HG03520 (cell line): ENCODE measurements around the gene HP1BP3.

ENCODE experiments used
- ATAC-seq: cut with Tn5 transposase; IDR thresholded peaks from one replicate; pipeline ENCODE4 v1.9.1; 2021; ENCODE audit warnings: mild to moderate bottlenecking, moderate library complexity; ENCODE audit not compliant: unreplicated experiment

The HP1BP3 gene

DNA sequence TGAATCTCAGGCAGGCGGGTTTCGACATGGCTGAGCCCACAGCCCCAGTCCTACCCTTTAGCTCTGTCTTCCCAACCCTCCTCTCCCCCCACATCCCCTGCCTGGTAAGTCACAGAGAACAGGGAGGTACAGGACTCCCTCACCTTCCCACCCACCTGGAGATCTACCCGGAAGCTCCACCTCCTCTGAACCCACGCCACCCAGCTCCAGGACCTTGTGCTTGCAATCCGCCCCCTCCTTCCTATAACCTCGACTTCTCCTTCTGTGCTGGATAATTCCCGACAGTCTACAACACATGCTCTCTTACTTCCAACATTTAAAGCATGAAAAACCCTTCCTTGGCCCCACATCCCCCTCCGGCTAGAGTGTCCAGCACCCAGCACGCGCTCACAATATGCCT is 91.6 kb downstream of the HP1BP3 start:
- ATAC-seq: no peak

DNA sequence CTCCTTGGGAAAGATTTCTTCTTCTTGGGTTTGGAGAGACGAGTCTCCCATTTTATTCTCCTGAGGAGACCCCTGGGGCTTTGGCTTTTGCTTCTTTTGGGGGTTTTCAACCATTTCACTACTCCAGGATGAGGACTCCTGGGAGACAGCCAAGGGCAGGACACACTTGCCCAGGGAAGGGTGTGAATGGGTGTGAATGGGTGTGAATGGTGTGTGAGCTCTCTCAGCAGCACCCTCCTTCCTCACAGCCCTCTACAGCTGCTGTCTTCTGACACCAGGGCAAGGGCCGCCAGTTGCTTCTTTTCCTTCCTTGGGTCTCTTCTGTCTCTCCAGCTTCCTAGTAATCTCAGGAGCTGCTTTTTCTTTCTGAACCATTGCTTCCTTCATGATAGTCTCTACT is 93.5 kb downstream of the HP1BP3 start:
- ATAC-seq: no peak
